Endothelial cell of umbilical vein (primary cell): ENCODE measurements around the gene MICB.

Source experiments
- EZH2 ChIP-seq: IDR thresholded peaks from 2 replicates; pipeline ENCODE4 v1.6.1; 2012; ENCODE audit warnings: borderline replicate concordance, low read depth, mild to moderate bottlenecking, moderate library complexity, low read length, inconsistent platforms; ENCODE audit not compliant: severe bottlenecking
- POLR2A ChIP-seq: IDR thresholded peaks from 2 replicates; pipeline ENCODE4 v1.6.1; 2012; ENCODE audit warnings: low read depth, mild to moderate bottlenecking, control low read depth, low read length

GRCh38 chr6:31525932-31526591 is 28.1 kb downstream of the MICB start:
- TF ChIP-seq EZH2 (no peak), POLR2A (no peak)
